Panc1 (cell line): ENCODE data around the gene CNTN4. TPM values are rescaled to one million over a fixed set of nuclear protein-coding genes. Genes with fewer than 3 reads are reported as not detected.

Source experiments
- ATAC-seq: fragments of 200-7000 bp; cut with Tn5 transposase; 2 replicates; pipeline ENCODE4 v1.9.1; 2020; ENCODE audit warnings: mild to moderate bottlenecking, moderate library complexity
- BruUV-seq: library from RNA; stranded (reverse); fragments of 400-500 nt; replicated peaks from 2 replicates; lab custom pipeline; 2021; lab: Mats Ljungman, UMichigan
- CTCF ChIA-PET: fragments of 300-600 bp; sonication (Branson Sonifier 250); formaldehyde crosslinking; loops from one replicate; lab custom pipeline; 2022; ENCODE audit warnings: antibody characterized with exemption; lab: Charles Lee
- POLR2A ChIA-PET: fragments of 300-600 bp; sonication (Branson Sonifier 250); formaldehyde crosslinking; loops from one replicate; lab custom pipeline; 2022; ENCODE audit warnings: antibody characterized with exemption; lab: Charles Lee
- DNase-seq: peaks from one replicate; pipeline ENCODE4 v3.0.0-alpha.2; 2010; ENCODE audit warnings: low read depth, low spot score
- H3K27ac ChIP-seq: 2 replicates; pipeline ENCODE4 v1.5.1; 2011; ENCODE audit warnings: mild to moderate bottlenecking, low read length, inconsistent platforms
- H3K27me3 ChIP-seq: fragments of 200-500 bp; sonication (Bioruptor generic); 2 replicates; pipeline ENCODE4 v1.6.0; 2014; ENCODE audit warnings: low read length, inconsistent platforms; ENCODE audit not compliant: control insufficient read depth, insufficient read depth
- H3K36me3 ChIP-seq: fragments of 200-500 bp; sonication (Bioruptor generic); 2 replicates; pipeline ENCODE4 v1.5.1; 2014; ENCODE audit warnings: inconsistent platforms, mild to moderate bottlenecking, low read length, moderate library complexity; ENCODE audit not compliant: control insufficient read depth, insufficient read depth
- H3K4me1 ChIP-seq: 2 replicates; pipeline ENCODE4 v1.5.1; 2011; ENCODE audit warnings: inconsistent platforms, mild to moderate bottlenecking, low read length, moderate library complexity; ENCODE audit not compliant: control insufficient read depth, insufficient read depth
- H3K4me3 ChIP-seq, 2 experiments: 2 replicates each; pipeline ENCODE4 v1.5.1; 2011 to 2012; ENCODE audit warnings: low read depth in 2 of 2, low read length in 2 of 2, mild to moderate bottlenecking in 2 of 2, inconsistent platforms in 1 of 2, moderate library complexity in 1 of 2
- H3K9me3 ChIP-seq: fragments of 200-500 bp; sonication (Bioruptor generic); 2 replicates; pipeline ENCODE4 v1.5.1; 2014; ENCODE audit warnings: low read depth, mild to moderate bottlenecking, inconsistent platforms, low read length, moderate library complexity; ENCODE audit not compliant: control insufficient read depth, insufficient read depth
- POLR2AphosphoS5 ChIP-seq: IDR thresholded peaks from 2 replicates; pipeline ENCODE4 v1.6.1; 2012; ENCODE audit warnings: mild to moderate bottlenecking, low read depth, low read length, moderate library complexity
- SIN3A ChIP-seq: IDR thresholded peaks from 2 replicates; pipeline ENCODE4 v1.6.1; 2012; ENCODE audit warnings: low read depth, mild to moderate bottlenecking, low read length, moderate library complexity, borderline replicate concordance; ENCODE audit not compliant: insufficient read depth
- TCF7L2 ChIP-seq: IDR thresholded peaks from 2 replicates; pipeline ENCODE4 v1.6.1; 2011; ENCODE audit warnings: mild to moderate bottlenecking, low read depth, low read length, inconsistent platforms
- in situ Hi-C: cut with HindIII; loops from 2 replicates; pipeline ENCODE4 v1.10.0; 2016; ENCODE audit warnings: low sequenced_read_pairs, low pct_unique_long_range_greater_than_20kb
- intact Hi-C: fragments of 100-400 bp; cut with micrococcal nuclease; formaldehyde crosslinking; loops from one replicate; pipeline ENCODE4 v1.10.0; 2022; ENCODE audit not compliant: unreplicated experiment
- total RNA-seq: library from RNA; stranded (reverse); gene quantifications from one replicate; pipeline ENCODE4 v1.2.1, GENCODE V29; 2021; ENCODE audit not compliant: unreplicated experiment
- TF ChIP-seq, protein P1 (sequence below): fragments of 450-650 bp; IDR thresholded peaks from 2 replicates; pipeline ENCODE4 v1.5.1; 2017; ENCODE audit warnings: mild to moderate bottlenecking
- TF ChIP-seq, protein P2 (sequence below), 2 experiments: IDR thresholded peaks; 2 replicates each; pipeline ENCODE4 v1.6.1; 2011 to 2012; ENCODE audit warnings: low read depth in 2 of 2, control low read depth in 1 of 2, low read length in 1 of 2, mild to moderate bottlenecking in 1 of 2, moderate library complexity in 1 of 2; ENCODE audit not compliant: insufficient read depth in 1 of 2

The CNTN4 gene
- total RNA-seq, 1 experiment from 2014 or later = not detected

DNA sequence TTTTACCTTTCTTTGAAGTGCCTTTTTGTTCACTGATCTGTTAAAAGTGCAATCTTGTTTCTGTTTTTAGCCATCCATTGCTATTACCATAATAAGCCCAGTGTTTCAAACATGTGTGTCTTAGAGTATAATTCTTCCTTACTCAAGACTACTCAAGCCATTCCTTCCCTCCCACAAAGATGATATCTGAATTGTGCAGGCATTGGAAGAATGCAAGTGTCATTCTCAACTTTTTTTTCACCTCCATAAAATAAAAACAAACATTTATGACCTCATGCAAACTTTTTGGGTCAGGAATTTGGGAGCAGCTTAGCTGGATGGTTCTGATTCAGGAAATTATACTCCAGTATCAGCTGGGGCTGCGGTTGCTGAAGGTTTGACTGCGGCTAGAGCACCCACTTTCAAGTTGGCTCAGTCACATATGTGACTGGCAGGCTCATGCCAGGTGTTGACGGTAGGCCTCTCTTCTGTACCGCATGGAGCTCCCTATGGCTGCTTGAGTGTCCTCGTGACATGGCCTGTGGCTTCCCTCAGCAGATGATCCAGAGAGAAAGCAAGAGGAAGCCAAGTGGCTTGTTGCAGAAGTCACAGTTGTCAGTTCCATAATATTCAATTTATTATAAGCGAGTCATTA is 490.8 kb downstream of the CNTN4 start:
- DNase-seq (no peak), ATAC-seq (no peak)
- H3K27ac ChIP-seq = no peak overlapping the region
- CTCF ChIA-PET = no interaction called here
- in situ Hi-C loops = no loop called here
- no peaks in the 10 kb centered on the region for H3K9me3 ChIP-seq
- no peaks in the 10 kb centered on the region for H3K27me3 ChIP-seq
- BruUV-seq = no TSS peak
- intact Hi-C loops = no loop called here
- no peaks in the 10 kb centered on the region for H3K36me3 ChIP-seq
- TF ChIP-seq, protein P1, sequence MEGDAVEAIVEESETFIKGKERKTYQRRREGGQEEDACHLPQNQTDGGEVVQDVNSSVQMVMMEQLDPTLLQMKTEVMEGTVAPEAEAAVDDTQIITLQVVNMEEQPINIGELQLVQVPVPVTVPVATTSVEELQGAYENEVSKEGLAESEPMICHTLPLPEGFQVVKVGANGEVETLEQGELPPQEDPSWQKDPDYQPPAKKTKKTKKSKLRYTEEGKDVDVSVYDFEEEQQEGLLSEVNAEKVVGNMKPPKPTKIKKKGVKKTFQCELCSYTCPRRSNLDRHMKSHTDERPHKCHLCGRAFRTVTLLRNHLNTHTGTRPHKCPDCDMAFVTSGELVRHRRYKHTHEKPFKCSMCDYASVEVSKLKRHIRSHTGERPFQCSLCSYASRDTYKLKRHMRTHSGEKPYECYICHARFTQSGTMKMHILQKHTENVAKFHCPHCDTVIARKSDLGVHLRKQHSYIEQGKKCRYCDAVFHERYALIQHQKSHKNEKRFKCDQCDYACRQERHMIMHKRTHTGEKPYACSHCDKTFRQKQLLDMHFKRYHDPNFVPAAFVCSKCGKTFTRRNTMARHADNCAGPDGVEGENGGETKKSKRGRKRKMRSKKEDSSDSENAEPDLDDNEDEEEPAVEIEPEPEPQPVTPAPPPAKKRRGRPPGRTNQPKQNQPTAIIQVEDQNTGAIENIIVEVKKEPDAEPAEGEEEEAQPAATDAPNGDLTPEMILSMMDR = no peak
- TF ChIP-seq SIN3A = no peak
- TF ChIP-seq, protein P2, sequence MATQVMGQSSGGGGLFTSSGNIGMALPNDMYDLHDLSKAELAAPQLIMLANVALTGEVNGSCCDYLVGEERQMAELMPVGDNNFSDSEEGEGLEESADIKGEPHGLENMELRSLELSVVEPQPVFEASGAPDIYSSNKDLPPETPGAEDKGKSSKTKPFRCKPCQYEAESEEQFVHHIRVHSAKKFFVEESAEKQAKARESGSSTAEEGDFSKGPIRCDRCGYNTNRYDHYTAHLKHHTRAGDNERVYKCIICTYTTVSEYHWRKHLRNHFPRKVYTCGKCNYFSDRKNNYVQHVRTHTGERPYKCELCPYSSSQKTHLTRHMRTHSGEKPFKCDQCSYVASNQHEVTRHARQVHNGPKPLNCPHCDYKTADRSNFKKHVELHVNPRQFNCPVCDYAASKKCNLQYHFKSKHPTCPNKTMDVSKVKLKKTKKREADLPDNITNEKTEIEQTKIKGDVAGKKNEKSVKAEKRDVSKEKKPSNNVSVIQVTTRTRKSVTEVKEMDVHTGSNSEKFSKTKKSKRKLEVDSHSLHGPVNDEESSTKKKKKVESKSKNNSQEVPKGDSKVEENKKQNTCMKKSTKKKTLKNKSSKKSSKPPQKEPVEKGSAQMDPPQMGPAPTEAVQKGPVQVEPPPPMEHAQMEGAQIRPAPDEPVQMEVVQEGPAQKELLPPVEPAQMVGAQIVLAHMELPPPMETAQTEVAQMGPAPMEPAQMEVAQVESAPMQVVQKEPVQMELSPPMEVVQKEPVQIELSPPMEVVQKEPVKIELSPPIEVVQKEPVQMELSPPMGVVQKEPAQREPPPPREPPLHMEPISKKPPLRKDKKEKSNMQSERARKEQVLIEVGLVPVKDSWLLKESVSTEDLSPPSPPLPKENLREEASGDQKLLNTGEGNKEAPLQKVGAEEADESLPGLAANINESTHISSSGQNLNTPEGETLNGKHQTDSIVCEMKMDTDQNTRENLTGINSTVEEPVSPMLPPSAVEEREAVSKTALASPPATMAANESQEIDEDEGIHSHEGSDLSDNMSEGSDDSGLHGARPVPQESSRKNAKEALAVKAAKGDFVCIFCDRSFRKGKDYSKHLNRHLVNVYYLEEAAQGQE (IDR thresholded peaks at IDR 0.05; ENCODE audit: insufficient read depth in 1 of 2, low read depth in 2 of 2, low read length in 1 of 2) = no peak
- TF ChIP-seq POLR2AphosphoS5 = no peak
- no peak for TF ChIP-seq TCF7L2
- POLR2A ChIA-PET = no interaction called here
- no peak overlapping the region for H3K4me3 ChIP-seq
- H3K4me1 ChIP-seq = no peaks in the 10 kb centered on the region

DNA sequence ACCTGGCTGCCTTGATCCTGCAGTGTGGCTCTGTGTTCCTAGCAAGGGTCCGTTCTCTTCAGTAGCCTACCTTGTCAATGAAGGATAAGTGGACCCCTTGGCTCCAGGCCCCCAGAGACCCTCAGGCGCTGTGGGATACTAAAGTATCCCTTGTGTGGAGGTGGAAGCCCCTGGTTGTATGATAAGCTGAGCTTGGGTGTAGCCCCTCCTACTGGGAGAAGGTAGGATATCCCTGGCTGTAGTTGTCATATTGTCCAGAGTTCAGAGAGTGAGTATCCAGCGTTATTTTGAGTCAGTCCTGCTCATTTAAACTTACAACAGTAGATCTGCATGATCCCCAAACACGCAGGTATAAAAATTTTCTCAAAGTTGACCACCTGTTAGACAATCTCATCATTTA is 496.8 kb downstream of the CNTN4 start:
- H3K4me3 ChIP-seq = no peak overlapping the region
- H3K36me3 ChIP-seq = no peaks in the 10 kb centered on the region
- TF ChIP-seq TCF7L2 (no peak), SIN3A (no peak), POLR2AphosphoS5 (no peak)
- TF ChIP-seq, protein P2 (IDR thresholded peaks at IDR 0.05; ENCODE audit: insufficient read depth in 1 of 2, low read depth in 2 of 2, low read length in 1 of 2) = no peak
- TF ChIP-seq, protein P1 = no peak
- in situ Hi-C loops = no loop called here
- POLR2A ChIA-PET = no interaction called here
- intact Hi-C loops = no loop called here
- H3K27ac ChIP-seq = no peak overlapping the region
- BruUV-seq = no TSS peak
- CTCF ChIA-PET = no interaction called here
- ATAC-seq (no peak), DNase-seq (no peak)
- no peaks in the 10 kb centered on the region for H3K9me3 ChIP-seq
- no peaks in the 10 kb centered on the region for H3K27me3 ChIP-seq
- no peaks in the 10 kb centered on the region for H3K4me1 ChIP-seq
